ENCODE results near the gene ZBTB7A. TPM values are rescaled to one million over a fixed set of nuclear protein-coding genes. Genes with fewer than 3 reads are reported as not detected.

Gene ZBTB7A
- total RNA-seq, 1 donor from 2014 or later: 21.0 TPM

- Mint-ChIP-seq H3K27me3 (no peaks in the 10 kb centered on the region), H3K9me3 (no peaks in the 10 kb centered on the region), H3K27ac (no peak overlapping the region), H3K4me3 (no peak overlapping the region), H3K36me3 (peaks cover 8% of the 10 kb centered on the region), H3K4me1 (ENCODE audit: unreplicated experiment) (no peaks in the 10 kb centered on the region)
- DNase-seq (ENCODE audit: extremely low spot score, unreplicated experiment): no peak
- TF ChIP-seq CTCF (conservative IDR thresholded peaks at IDR 0.05): no peak
These were observed 45.7 kb upstream of the ZBTB7A start for GRCh38 chr19:4112367-4112766.

GRCh38 chr19:4109626-4109945, 42.9 kb upstream of the ZBTB7A start:
- H3K27ac Mint-ChIP-seq: no peak overlapping the region
- peaks cover 16% of the 10 kb centered on the region for H3K36me3 Mint-ChIP-seq
- no peaks in the 10 kb centered on the region for H3K4me1 Mint-ChIP-seq (ENCODE audit: unreplicated experiment)
- TF ChIP-seq CTCF (conservative IDR thresholded peaks at IDR 0.05): no peak
- DNase-seq (ENCODE audit: extremely low spot score, unreplicated experiment): no peak
- H3K4me3 Mint-ChIP-seq: no peak overlapping the region
- no peaks in the 10 kb centered on the region for H3K9me3 Mint-ChIP-seq
- no peaks in the 10 kb centered on the region for H3K27me3 Mint-ChIP-seq

GRCh38 chr19:4108767-4109625, 42.3 kb upstream of the ZBTB7A start:
- Mint-ChIP-seq H3K9me3 (no peaks in the 10 kb centered on the region), H3K36me3 (peaks cover 16% of the 10 kb centered on the region), H3K4me1 (ENCODE audit: unreplicated experiment) (no peaks in the 10 kb centered on the region), H3K4me3 (no peak overlapping the region), H3K27me3 (no peaks in the 10 kb centered on the region), H3K27ac (no peak overlapping the region)
- no peak for TF ChIP-seq CTCF (conservative IDR thresholded peaks at IDR 0.05)
- no peak for DNase-seq (ENCODE audit: extremely low spot score, unreplicated experiment)

DNA sequence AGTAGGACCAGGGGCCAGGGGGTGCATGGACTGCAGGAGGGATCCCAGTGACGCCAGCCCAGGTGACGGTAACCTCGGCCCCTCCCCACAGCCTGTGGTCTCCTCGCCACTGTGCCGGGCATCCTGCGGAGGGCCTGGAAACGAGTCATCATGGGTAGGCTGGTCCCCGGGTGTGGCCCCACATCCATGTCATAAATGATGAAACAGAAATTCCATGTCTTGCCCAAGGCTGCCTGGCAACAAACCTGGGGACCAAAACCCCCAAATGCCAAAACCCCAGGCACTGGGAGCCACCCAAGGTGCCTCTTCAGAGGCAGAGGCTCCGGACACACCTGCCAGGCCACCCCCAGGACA, 36.4 kb upstream of the ZBTB7A start:
- no peak for DNase-seq (ENCODE audit: extremely low spot score, unreplicated experiment)
- H3K27me3 Mint-ChIP-seq: no peaks in the 10 kb centered on the region
- H3K4me1 Mint-ChIP-seq (ENCODE audit: unreplicated experiment): no peaks in the 10 kb centered on the region
- no peak overlapping the region for H3K4me3 Mint-ChIP-seq
- TF ChIP-seq CTCF (conservative IDR thresholded peaks at IDR 0.05): no peak
- no peak overlapping the region for H3K27ac Mint-ChIP-seq
- H3K9me3 Mint-ChIP-seq: no peaks in the 10 kb centered on the region
- peaks cover 12% of the 10 kb centered on the region for H3K36me3 Mint-ChIP-seq

DNA sequence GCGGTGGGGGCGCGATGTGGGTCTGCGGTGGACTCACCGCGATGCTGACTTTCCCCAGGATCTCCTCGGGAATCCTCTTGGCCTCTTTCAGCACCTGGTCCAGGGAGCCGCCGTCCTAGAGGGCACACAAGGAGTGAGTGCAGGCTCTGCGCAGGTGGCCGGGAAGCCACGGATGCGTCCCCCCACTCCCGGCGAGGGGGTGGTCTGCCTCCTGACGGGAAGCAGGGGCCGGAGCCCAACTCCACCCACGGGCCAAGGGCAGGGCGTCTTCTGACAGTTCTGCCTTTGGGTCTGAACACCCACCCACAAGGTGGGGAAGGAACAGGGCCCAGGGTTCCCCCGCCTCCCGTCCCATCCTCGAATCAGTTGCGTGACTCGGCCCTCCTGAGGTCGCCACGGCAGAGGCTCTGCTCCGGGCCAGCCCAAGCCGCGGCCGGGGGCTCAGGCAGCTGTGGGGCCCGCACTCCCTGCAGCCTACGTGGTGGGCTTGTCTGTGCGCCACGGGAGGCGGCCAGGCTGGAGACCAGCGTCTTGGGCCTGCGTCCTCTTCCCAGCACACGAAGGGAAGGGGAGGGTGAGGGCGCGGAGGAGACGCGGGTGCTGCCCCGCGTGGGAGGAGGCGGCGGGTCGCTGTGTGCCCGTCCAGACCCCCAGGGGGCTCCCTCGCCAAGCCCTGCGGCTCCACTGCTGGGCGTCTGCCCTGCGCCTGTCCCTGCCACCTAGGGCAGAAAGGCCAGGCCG, 35.8 kb upstream of the ZBTB7A start:
- Mint-ChIP-seq H3K27me3 (no peaks in the 10 kb centered on the region), H3K9me3 (no peaks in the 10 kb centered on the region), H3K4me3 (no peak overlapping the region), H3K27ac (no peak overlapping the region), H3K4me1 (ENCODE audit: unreplicated experiment) (no peaks in the 10 kb centered on the region), H3K36me3 (peaks cover 9% of the 10 kb centered on the region)
- DNase-seq (ENCODE audit: extremely low spot score, unreplicated experiment): no peak
- no peak for TF ChIP-seq CTCF (conservative IDR thresholded peaks at IDR 0.05)

Data from type B pancreatic cell (in vitro differentiated cells).